Neural progenitor cell (in vitro differentiated cells): ENCODE results near the gene DOK7.

Source experiments
- CTCF ChIP-seq: fragments of 200-600 bp; sonication (generic); IDR thresholded peaks from 2 replicates; pipeline ENCODE4 v1.5.1; 2017; ENCODE audit warnings: antibody characterized with exemption, mild to moderate bottlenecking
- EZH2 ChIP-seq: fragments of 200-600 bp; sonication (generic); IDR thresholded peaks from 2 replicates; pipeline ENCODE4 v1.6.1; 2017; ENCODE audit warnings: antibody characterized with exemption, mild to moderate bottlenecking, moderate library complexity
- EZH2phosphoT487 ChIP-seq: fragments of 200-600 bp; sonication (generic); IDR thresholded peaks from 2 replicates; pipeline ENCODE4 v1.6.1; 2017; ENCODE audit warnings: antibody characterized with exemption

- TF ChIP-seq CTCF (no peak), EZH2 (no peak), EZH2phosphoT487 (no peak)
Observed at GRCh38 chr4:3473996-3474765, 11.1 kb downstream of the DOK7 start.
